ENCODE measurements around the gene CLDN24.

CLDN24 gene

GRCh38 chr4:183286590-183287308 lies 35.5 kb downstream of the CLDN24 start:
- no peak for DNase-seq (ENCODE audit: low read depth, low spot score)
- no peak for TF ChIP-seq CTCF (IDR thresholded peaks at IDR 0.05; ENCODE audit: low read depth, low read length)
- in situ Hi-C loops (cut with HindIII; ENCODE audit: low sequenced_read_pairs): no loop called here
- no peak overlapping the region for H3K4me3 ChIP-seq (ENCODE audit: low read depth, low read length)

DNA sequence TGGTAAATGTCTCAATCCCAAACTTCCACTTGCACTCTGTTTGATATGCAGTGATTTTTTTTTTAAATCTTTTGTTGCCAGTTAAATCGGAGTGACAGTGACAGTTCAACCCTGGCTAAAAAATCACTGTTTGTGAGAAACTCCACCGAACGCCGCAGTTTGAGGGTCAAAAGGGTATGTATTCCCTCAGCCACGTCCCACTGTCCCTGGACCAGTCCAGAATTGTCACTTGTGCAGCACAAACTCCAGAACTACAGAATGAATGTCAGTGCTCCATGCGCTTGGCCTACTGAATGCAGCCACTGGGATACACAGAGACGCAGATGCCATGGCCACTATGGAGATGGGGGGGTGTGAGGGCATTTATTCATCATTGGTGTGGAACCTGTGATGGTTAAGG lies 36.3 kb downstream of the CLDN24 start:
- no peak overlapping the region for H3K4me3 ChIP-seq (ENCODE audit: low read depth, low read length)
- no peak for DNase-seq (ENCODE audit: low read depth, low spot score)
- in situ Hi-C loops (cut with HindIII; ENCODE audit: low sequenced_read_pairs): no loop called here
- TF ChIP-seq CTCF (IDR thresholded peaks at IDR 0.05; ENCODE audit: low read depth, low read length): no peak

DNA sequence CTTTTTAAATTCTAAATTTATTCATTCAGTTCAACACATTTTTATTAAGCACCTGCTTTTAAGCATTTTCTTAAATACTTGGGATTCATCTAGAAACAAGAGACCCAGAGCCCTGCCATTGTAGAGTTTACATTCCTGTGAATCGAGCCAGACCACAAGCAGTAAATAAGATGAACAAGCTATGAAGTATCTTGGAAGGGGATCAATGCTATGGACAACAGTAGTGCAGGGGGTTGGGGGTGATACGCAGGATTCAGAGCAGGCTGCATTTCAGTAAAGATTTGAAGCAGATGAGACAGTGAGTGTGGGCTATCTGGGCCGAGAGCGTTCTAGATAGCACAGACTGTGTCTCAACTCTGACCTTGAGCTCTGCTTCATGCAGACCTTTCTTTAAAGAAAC lies 37.3 kb downstream of the CLDN24 start:
- in situ Hi-C loops (cut with HindIII; ENCODE audit: low sequenced_read_pairs): no loop called here
- no peak overlapping the region for H3K4me3 ChIP-seq (ENCODE audit: low read depth, low read length)
- DNase-seq (ENCODE audit: low read depth, low spot score): peak; percentile 76
- no peak for TF ChIP-seq CTCF (IDR thresholded peaks at IDR 0.05; ENCODE audit: low read depth, low read length)

- in situ Hi-C loops (cut with HindIII; ENCODE audit: low sequenced_read_pairs): no loop called here
- H3K4me3 ChIP-seq (ENCODE audit: low read depth, low read length): no peak overlapping the region
- DNase-seq (ENCODE audit: low read depth, low spot score): no peak
These were observed 37.9 kb downstream of the CLDN24 start for GRCh38 chr4:183284258-183284785.

DNA sequence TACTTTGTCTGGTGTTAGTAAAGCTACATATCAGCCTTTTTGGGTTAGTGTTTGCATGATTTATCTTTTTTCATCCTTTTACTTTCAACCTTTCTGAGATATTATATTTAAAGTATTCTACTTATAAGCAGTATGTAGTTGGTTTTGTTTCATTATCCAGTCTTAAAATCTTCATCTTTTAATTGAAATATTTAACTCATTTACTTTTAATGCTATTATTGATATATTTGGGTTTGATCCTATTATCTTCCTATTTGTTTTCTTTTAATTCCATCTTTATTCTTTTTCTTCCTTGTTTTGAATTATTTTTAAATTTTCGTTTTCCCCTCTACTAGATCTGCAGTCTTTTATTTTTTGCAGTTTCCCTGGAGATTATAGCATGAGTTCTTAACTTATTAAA lies 46.1 kb downstream of the CLDN24 start:
- in situ Hi-C loops (cut with HindIII; ENCODE audit: low sequenced_read_pairs): no loop called here
- DNase-seq (ENCODE audit: low read depth, low spot score): no peak
- TF ChIP-seq CTCF (IDR thresholded peaks at IDR 0.05; ENCODE audit: low read depth, low read length): no peak
- no peak overlapping the region for H3K4me3 ChIP-seq (ENCODE audit: low read depth, low read length)

More at GRCh38 chr4:183284258-183284785, 37.9 kb downstream of the CLDN24 start:
- TF ChIP-seq CTCF (IDR thresholded peaks at IDR 0.05; ENCODE audit: low read depth, low read length): no peak

- in situ Hi-C loops (cut with HindIII; ENCODE audit: low sequenced_read_pairs): loop anchor here (25.0 kb wide), 1 partner anchor 335 kb away; no protein-coding TSS in a partner anchor
- no peak for TF ChIP-seq CTCF (IDR thresholded peaks at IDR 0.05; ENCODE audit: low read depth, low read length)
- no peak for DNase-seq (ENCODE audit: low read depth, low spot score)
- no peak overlapping the region for H3K4me3 ChIP-seq (ENCODE audit: low read depth, low read length)
These were observed 49.8 kb downstream of the CLDN24 start for GRCh38 chr4:183272384-183272783.

All from astrocyte of the spinal cord (primary cell).